GM19025 (cell line): Measurements from ENCODE around the gene LIN7C.
"Not testable (repeated sequence)": the region's sequence is repeated elsewhere in the genome, so short reads cannot be mapped to it uniquely, and the experiment has no call there.

Experiments used
- ATAC-seq: cut with Tn5 transposase; IDR thresholded peaks from one replicate; pipeline ENCODE4 v1.9.1; 2021; ENCODE audit warnings: mild to moderate bottlenecking, low read depth, moderate library complexity; ENCODE audit not compliant: unreplicated experiment

Gene LIN7C

GRCh38 chr11:27452147-27452546 lies 54.4 kb downstream of the LIN7C start:
- no peak for ATAC-seq

- no peak for ATAC-seq
Measured at GRCh38 chr11:27451244-27451965, 55.2 kb downstream of the LIN7C start.

- ATAC-seq = not testable (repeated sequence)
Measured at GRCh38 chr11:27448184-27448540, 58.4 kb downstream of the LIN7C start.

GRCh38 chr11:27447288-27448183 lies 59.0 kb downstream of the LIN7C start:
- ATAC-seq = no peak

- ATAC-seq = no peak
Measured at GRCh38 chr11:27445625-27446024, 60.9 kb downstream of the LIN7C start.

GRCh38 chr11:27444801-27445215 lies 61.8 kb downstream of the LIN7C start:
- no peak for ATAC-seq
